ENCODE data around the gene NCKAP1. TPM values are rescaled to one million over a fixed set of nuclear protein-coding genes. Genes with fewer than 3 reads are reported as not detected.

NCKAP1 gene
- total RNA-seq, 1 experiment from 2014 or later, result 112 TPM

DNA sequence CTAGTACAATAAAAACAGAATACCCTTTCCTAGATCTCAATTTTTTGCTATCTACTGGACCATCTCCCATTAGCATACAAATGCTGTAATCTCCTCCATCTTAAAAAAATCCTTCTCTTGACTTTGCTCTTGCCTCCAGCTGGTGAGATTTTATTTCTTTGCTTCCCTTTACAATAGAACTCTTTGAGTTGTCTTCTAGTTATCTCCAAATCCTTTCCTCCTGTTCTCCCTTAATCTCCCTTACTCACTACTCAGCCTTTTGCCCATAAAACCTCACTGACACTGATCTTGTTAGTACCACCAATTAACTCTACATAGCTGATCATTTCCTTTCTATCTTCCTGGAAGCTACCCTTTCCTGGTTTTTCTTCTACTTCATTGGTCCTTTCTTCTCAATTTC is 108.3 kb downstream of the NCKAP1 start:
- no peak overlapping the region for H3K9ac ChIP-seq (ENCODE audit: extremely low read depth, insufficient read length, low read length)
- Mint-ChIP-seq H3K27ac (peak overlapping the region in 2 of 3 experiments; percentile 21 to 79; a peak in 4 of 7 replicates), H3K4me1 (peaks cover 5% of the 10 kb centered on the region in 2 experiments), H3K4me3 (no peak overlapping the region), H3K9me3 (no peaks in the 10 kb centered on the region), H3K36me3 (ENCODE audit: insufficient read depth in 1 of 3, low read depth in 3 of 3) (peaks cover 16 to 43% (median 41%) of the 10 kb centered on the region in 3 experiments; a peak in 6 of 7 replicates), H3K27me3 (ENCODE audit: low read depth) (no peaks in the 10 kb centered on the region)
- H3K27me3 ChIP-seq (ENCODE audit: insufficient read depth, low read length), result no peaks in the 10 kb centered on the region
- H4K91ac ChIP-seq (ENCODE audit: insufficient read length, low read depth, low read length), result no peak overlapping the region
- no peaks in the 10 kb centered on the region for H3K4me1 ChIP-seq (ENCODE audit: insufficient read depth, low read length)
- H3K79me1 ChIP-seq (ENCODE audit: insufficient read depth, low read depth, low read length, poor library complexity, severe bottlenecking), result no peaks in the 10 kb centered on the region
- no peak overlapping the region for H3K18ac ChIP-seq (ENCODE audit: insufficient read length, low read depth, low read length)
- H4K8ac ChIP-seq (replicated peaks; ENCODE audit: insufficient read length, low read depth, low read length), result no peak overlapping the region
- no peak overlapping the region for H2BK5ac ChIP-seq (ENCODE audit: insufficient read length, low read length)
- H2BK12ac ChIP-seq (ENCODE audit: insufficient read length, low read depth, low read length), result no peak overlapping the region
- H2BK15ac ChIP-seq (ENCODE audit: low read depth, low read length), result no peak overlapping the region
- H2AFZ ChIP-seq (ENCODE audit: low read length), result no peak overlapping the region
- no peak overlapping the region for H3K4ac ChIP-seq (ENCODE audit: low read depth, low read length)
- no peak overlapping the region for H3K23ac ChIP-seq (ENCODE audit: insufficient read length, low read depth, low read length)
- H2BK120ac ChIP-seq (ENCODE audit: low read depth, low read length, poor library complexity, severe bottlenecking), result no peak overlapping the region
- H3K56ac ChIP-seq (ENCODE audit: insufficient read length, low read depth, low read length), result no peak overlapping the region
- no peak overlapping the region for H4K5ac ChIP-seq (ENCODE audit: insufficient read length, low read depth, low read length)
- H2BK20ac ChIP-seq (ENCODE audit: low read depth, low read length, poor library complexity, severe bottlenecking), result no peak overlapping the region
- no peak overlapping the region for H2AK5ac ChIP-seq (ENCODE audit: insufficient read length, low read length)
- TF ChIP-seq, protein P1, sequence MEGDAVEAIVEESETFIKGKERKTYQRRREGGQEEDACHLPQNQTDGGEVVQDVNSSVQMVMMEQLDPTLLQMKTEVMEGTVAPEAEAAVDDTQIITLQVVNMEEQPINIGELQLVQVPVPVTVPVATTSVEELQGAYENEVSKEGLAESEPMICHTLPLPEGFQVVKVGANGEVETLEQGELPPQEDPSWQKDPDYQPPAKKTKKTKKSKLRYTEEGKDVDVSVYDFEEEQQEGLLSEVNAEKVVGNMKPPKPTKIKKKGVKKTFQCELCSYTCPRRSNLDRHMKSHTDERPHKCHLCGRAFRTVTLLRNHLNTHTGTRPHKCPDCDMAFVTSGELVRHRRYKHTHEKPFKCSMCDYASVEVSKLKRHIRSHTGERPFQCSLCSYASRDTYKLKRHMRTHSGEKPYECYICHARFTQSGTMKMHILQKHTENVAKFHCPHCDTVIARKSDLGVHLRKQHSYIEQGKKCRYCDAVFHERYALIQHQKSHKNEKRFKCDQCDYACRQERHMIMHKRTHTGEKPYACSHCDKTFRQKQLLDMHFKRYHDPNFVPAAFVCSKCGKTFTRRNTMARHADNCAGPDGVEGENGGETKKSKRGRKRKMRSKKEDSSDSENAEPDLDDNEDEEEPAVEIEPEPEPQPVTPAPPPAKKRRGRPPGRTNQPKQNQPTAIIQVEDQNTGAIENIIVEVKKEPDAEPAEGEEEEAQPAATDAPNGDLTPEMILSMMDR (conservative IDR thresholded peaks at IDR 0.05), result no peak
- H3K9me3 ChIP-seq (ENCODE audit: control insufficient read depth, low read depth, low read length), result no peaks in the 10 kb centered on the region
- no peak for DNase-seq
- no peaks in the 10 kb centered on the region for H3K79me2 ChIP-seq (ENCODE audit: insufficient read depth, low read length)
- H3T11ph ChIP-seq (ENCODE audit: low read length), result no peak overlapping the region
- no peaks in the 10 kb centered on the region for H3K23me2 ChIP-seq (ENCODE audit: insufficient read length, low read depth, low read length, poor library complexity, severe bottlenecking)
- H3K4me2 ChIP-seq (ENCODE audit: insufficient read depth, insufficient read length, low read length), result no peak overlapping the region
- no peaks in the 10 kb centered on the region for H4K20me1 ChIP-seq (ENCODE audit: control insufficient read depth, insufficient read depth, insufficient read length)
- no peak overlapping the region for H3K27ac ChIP-seq (ENCODE audit: insufficient read length, low read depth, low read length)
- no peak overlapping the region for H3K14ac ChIP-seq (ENCODE audit: insufficient read depth, low read length)

Data from H9 (cell line).